ENCODE data around the gene RXFP4.
"Not testable (repeated sequence)": the region's sequence is repeated elsewhere in the genome, so short reads cannot be mapped to it uniquely, and the experiment has no call there.

Gene RXFP4

DNA sequence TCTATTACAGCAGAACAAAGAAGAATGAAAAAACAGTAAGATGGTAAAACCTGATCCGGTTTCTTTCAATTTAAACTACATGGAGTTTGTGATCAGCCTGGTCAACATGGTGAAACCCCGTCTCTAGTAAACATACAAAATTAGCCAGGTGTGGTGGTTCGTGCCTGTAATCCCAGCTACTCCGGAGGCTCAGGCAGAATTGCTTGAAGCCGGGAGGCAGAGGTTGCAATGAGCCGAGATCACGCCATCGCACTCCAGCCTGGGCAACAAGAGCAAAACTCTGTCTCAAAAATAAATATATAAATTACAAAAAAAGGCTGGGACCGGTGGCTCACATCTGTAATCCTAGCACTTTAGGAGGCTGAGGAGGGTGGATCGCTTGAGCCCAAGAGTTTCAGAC is 10.7 kb upstream of the RXFP4 start:
- not testable (repeated sequence) for DNase-seq (ENCODE audit: low spot score)

DNA sequence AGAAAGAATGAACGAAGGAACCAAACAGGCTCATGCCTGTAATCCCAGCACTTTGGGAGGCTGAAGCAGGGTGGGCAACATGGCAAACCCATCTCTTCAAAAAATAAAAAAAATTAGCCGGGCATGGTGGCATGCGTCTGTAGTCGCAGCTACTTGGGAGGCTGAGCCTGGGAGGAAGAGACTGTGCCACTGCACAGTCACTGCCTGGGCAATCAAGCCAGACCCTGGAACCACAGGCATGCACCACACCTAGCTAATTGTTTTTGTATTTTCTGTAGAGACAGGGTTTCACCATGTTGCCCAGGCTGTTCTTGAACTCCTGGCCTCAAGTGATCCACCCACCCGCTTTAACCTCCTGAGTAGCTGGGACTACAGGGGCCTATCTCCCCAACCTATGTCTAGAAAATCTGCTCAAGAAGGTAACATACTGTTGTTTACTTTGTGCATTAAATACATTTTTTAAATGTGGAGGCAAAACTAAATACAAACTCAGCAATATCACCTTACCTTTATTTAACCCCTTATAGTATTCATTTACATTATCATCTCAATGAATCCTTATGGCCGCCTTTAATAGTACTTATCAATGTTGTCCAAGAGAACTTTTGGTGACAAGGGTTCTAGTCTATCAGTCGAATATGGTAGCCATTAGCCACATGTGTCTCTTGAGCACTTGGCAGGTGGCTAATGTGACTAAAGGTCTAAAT is 10.0 kb upstream of the RXFP4 start:
- no peak for DNase-seq (ENCODE audit: low spot score)

DNA sequence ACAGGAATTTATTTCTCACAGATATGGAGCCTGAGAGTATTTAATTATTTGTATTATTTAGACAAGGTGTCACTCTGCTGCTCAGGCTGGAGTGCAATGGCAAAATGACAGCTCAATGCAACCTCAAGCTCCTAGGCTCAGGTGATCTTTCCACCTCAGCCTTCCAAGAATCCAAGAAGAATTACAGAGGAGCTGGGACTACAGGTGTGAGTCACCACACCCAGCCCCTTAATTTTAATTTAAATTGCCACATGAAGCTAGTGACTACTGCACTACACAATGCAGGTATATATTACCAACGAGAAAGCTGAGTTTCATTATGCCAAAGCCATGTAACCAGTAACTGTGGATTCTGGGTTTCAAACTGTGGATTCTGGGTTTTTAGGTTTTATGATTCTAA is 9.4 kb upstream of the RXFP4 start:
- no peak for DNase-seq (ENCODE audit: low spot score)

DNA sequence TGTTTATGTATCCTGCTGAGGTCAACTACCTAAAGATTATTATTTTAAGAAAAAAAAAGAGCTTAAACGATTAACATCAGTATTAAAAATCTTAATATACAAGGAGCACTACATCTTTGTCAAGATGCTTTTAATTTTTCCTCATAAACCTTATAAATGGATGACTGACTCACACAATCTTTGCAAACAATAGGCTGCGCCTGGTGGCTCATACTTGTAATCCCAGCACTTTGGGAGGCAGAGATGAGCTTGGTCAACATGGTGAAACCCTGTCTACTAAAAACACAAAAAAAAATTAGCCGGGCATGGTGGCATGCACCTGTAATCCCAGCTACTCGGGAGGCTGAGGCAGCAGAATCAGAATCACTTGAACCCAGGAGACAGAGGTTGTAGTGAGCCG is 9.0 kb upstream of the RXFP4 start:
- no peak for DNase-seq (ENCODE audit: low spot score)

DNA sequence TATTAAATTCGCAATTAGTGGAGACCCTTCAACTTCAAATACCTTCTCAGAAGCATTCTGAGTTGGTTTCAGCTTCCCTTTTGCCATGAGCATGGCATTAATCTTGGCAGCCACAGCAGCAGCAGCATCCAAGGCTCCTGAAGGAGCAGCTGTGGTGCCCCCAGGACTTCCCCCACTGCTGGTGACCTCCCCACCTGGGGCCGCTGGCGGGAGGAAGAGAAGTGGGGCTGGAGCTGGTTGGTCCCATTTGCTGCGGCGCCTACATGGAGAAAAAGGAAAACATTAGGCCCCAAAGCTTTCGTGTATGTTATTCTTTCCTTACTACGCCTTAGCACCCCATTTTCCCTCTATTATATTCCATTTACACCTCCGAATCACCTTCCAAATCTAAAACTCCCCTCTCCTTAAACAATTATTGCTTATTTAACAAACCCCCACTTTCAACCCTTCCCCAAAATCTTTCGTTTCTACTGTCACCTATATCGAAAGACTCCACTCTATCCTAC is 7.8 kb upstream of the RXFP4 start:
- no peak for DNase-seq (ENCODE audit: low spot score)

DNA sequence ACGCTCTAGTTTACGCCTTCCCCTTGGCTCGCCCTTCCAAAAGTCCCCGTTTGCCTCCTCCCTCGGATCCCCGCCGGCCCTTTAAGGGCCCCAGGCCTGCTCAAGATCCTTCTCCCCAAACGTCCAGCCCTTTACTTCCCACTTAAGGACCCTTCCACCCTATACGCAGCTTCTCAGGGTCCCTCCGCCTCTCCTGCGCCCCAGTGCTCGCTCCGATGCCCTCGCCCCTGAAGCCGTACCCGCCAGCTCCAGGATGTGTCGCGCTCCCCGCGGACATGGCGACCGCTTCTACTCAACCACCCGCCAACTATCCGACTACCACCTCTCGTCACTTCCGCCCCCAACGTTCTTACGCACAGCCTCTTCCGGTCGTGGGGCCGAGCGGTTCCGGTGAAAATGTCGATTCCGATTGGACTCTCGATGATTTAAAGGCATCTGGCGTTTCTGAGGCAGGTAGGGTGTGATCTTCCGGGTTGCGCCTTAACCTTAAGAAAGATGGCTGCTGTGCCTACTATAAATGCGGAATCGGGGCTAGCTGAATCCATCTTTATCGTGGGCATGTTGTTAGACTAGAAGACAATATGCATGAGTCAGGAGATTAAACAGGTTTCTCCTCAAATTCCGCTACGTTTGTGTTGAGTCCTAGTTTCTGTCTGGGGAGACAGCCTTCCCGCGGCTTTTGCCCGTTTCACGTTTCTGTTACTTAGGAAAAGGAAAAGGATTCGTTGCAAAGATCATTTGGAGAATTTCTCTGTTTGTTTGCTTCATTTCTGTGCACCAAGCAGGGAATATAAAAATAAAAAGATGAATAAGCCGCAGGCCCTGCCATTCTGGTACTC is 7.1 kb upstream of the RXFP4 start, which contains the start of gene KHDC4:
TSS of gene KHDC4 (minus strand) at position 317 of the 839 bp plus-strand sequence. CDS start at position 277, 40 bp downstream.
- DNase-seq (ENCODE audit: low spot score), result peak; percentile 96

DNA sequence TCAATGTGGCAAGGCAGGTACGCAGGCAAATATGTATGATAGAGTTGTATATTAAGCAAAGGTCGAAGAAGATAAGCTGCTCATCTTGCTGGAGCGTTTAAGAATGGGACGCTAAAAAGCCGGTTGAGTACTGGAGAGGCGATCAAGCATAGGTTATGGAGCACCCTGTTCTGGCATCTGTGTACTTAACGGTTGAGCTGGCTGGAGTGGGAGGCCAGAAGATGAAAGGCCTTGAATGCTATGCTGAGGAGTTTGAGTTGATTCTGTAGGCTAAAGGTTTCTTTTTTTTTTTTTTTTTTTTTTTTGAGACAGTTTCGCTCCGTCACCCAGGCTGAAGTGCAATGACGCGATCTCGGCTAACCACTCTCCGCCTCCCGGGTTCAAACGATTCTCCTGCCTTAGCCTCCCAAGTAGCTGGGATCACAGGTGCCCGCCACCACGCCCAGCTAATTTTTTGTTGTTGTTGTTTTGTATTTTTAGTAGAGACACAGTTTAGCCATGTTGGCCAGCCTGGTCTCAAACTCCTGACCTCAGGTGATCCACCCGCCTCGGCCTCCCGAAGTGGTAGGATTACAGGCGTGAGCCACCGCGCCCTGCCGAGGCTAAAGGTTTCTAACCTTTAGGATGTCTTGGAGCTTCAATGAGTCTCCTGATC is 6.4 kb upstream of the RXFP4 start:
- DNase-seq (ENCODE audit: low spot score), result no peak

DNA sequence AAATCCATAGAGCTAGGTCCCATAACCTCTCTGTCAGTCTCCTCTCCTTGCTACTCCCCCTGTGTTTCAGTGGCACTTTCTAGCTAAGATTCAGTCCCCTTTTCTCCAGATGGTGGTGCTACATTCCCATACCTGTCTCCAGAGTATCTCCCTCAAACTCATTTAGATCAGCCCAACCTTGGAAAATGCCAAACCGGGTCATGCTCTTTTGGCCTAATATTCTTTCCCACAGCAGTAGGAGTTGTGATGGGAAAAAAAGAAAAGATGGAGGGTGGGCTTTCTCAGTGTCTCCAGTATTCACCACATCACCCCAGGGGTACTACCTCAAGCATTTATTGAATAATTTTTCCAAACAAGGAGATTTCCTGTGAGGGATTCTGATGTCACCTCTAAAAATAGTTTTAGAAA is 3.2 kb upstream of the RXFP4 start:
- DNase-seq (ENCODE audit: low spot score), result peak; percentile 63

DNA sequence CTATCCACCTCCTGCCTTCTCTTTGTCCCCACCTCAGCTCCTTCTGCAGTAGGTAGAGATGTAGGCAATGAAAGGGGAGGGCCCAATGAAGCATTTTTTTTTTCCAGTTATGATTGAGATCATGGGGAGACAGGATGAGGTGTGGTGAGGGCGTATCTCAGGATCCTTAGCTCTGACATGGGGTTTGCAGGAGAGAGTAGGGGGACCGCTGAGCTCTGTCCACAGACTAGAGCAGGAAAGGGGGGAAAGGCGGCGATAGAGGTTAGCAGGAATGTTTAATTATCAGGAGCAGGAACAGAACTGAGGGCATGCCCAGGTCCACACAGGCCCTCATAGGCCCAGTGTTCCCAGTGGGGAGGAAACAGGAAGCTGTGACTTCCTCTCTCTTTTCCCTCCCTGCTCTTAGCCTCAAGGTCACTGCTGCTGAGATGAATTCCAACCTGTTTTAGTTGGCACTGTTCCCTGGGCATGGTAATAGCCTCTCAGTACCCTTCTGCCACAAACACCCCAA is 901 bp upstream of the RXFP4 start:
- DNase-seq (ENCODE audit: low spot score), result no peak

DNA sequence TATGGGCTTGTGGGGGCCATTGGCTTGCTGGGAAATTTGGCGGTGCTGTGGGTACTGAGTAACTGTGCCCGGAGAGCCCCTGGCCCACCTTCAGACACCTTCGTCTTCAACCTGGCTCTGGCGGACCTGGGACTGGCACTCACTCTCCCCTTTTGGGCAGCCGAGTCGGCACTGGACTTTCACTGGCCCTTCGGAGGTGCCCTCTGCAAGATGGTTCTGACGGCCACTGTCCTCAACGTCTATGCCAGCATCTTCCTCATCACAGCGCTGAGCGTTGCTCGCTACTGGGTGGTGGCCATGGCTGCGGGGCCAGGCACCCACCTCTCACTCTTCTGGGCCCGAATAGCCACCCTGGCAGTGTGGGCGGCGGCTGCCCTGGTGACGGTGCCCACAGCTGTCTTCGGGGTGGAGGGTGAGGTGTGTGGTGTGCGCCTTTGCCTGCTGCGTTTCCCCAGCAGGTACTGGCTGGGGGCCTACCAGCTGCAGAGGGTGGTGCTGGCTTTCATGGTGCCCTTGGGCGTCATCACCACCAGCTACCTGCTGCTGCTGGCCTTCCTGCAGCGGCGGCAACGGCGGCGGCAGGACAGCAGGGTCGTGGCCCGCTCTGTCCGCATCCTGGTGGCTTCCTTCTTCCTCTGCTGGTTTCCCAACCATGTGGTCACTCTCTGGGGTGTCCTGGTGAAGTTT is 550 bp downstream of the RXFP4 start:
- DNase-seq (ENCODE audit: low spot score), result no peak

DNA sequence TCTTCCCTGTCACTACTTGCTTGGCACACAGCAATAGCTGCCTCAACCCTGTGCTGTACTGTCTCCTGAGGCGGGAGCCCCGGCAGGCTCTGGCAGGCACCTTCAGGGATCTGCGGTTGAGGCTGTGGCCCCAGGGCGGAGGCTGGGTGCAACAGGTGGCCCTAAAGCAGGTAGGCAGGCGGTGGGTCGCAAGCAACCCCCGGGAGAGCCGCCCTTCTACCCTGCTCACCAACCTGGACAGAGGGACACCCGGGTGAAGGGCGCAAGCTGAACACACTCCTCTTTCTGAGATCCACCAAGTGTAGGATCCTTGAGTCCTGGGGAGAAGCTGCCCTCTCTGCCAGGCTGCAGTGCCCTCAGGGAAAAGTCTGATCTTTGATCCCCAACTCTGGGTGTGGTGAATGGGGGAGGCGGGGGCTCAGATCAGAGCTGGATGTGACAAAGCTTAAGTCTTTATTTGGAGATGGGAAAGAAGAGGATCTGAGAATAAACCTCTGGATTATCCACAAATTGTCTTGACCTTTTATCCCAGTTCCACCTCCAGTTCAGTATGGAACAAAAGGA is 1.2 kb downstream of the RXFP4 start:
- no peak for DNase-seq (ENCODE audit: low spot score)

DNA sequence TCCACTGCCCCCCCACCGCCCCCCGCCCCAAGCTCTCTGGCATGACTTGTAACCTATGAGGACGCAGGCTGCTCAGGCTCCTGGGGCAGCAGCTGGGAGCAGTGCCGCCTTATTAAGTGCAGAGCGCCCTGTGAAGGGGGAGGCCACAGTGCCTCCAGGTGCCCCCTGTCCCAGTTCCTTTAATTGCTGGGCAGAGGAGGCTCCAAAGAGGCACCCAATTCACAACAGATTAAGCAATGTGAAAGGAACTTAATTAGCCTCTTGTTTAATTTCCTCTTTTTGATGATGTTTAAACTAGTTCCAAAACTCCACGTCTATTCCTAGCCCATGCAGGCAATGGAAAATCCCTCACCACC is 3.0 kb downstream of the RXFP4 start:
- DNase-seq (ENCODE audit: low spot score), result no peak

DNA sequence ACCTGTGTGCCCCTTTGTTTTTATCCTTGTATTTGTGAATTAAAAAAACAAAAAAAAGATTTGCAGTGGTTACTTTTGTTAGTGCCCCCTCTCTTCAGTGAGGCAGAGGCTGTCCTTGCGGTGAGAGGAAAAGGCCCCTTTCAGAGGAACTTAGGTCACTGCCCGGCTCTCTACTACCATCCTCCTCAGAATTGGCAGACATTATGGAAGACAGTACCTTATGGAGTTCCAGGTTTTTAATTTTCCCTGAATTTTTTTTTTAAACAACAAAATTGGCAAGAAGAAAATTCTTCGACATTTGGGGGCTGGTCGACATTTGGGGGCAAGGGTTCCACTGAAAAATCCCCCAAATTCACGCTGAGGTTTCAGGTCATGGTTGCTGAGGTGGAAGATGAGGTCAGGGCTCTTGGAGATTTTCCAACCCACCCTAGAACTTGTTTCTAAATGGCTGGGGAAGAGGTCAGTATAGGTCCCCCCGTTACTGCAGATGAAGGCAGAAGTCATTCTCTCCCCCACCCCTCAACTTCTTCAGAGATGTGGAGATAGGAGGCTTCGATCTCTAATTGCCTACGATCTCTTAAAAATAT is 5.3 kb downstream of the RXFP4 start:
- DNase-seq (ENCODE audit: low spot score), result no peak

DNA sequence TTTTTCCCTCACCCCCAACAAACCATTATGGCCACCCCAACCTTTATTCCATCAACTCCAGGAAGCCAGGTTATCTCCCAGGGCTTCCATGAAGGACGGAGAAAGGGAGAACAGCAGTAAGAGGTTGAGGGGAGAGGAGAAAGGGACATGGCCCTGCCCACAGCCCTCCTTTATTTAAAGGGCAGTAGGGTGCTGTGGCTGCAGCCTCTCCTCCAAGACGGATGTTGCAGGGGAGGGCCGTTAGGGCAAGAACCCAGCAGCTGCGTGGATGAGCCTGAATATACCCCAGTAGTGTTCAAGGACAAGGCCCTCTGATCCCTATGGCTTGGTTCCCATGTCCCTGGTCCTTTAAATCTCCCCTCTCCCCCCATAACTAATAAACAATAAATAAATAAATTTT is 5.9 kb downstream of the RXFP4 start:
- no peak for DNase-seq (ENCODE audit: low spot score)

DNA sequence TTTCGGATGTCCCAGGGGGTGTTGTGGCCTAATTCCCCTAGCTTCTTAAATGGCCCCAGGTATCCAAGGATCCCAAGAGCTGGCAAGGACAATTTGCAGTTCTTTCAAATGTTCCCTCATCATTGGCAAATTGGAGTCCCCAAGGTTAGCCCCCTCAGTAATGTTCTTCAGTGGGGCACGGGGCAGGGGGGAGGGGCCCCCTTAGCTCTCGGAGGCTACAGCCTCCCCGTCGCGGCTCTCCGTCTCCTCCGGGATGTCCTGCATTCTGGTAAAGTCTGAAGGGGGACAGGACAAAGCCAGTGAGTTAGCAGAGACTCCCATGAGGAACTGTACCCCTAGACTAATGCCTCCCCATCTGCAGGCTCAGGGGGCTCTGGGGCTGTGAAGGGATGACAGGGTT is 6.3 kb downstream of the RXFP4 start:
- no peak for DNase-seq (ENCODE audit: low spot score)

DNA sequence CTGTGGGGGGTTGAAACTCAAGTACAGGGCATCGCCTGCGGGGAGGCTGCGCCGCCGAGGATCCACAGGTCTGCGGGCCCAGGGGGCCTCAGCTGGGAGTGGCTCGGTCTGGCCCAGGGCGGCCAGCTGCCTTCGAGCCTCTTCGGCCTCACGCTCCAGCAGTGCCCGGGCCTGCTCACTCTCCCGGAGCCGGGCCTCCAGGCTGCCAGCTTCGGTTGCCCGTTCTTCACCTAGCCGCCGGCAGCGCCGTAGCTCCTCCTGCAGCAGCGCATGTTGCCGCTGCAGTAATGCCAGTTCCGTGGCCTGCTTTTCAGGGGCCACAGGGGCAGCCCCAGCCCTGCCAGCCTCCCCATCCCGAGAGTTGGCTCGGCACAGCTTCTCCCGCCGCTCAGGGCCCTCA is 9.4 kb downstream of the RXFP4 start:
- DNase-seq (ENCODE audit: low spot score), result no peak

DNA sequence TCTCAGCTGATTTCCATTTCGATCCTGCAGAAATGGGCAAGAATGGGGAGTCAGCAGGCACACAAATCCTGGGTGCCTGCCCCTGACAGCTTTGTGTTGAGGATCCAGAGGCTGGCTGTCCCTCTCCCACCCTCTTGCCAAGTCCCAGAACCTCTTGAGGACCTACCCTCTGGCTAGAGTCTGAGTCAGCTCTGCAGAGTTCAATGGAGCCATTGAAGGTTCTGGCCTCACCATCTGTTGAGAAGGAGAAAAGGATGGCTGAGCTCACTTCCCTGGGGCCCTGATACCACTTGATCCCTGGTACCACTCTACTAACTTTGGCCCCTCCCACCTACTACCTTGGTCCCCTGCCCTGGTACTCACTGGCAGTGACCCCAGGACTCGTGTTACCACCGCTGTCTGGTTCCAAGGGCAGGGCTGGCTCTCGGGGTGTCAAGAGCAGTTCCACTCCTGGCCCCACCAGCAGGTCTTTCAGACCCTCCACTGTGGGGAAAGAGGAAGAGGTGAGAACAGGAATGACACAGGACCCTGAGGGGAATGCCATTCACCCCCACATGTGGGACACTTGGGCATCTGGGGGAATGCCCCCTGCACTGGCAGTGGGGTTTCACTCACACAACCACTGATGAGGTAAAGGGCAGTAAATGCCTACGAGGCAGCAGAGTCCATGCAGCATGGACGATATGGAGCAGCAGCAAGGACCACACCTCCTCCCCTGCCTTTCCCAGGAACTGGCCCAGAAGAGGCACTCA is 10.5 kb downstream of the RXFP4 start:
- DNase-seq (ENCODE audit: low spot score), result no peak

DNA sequence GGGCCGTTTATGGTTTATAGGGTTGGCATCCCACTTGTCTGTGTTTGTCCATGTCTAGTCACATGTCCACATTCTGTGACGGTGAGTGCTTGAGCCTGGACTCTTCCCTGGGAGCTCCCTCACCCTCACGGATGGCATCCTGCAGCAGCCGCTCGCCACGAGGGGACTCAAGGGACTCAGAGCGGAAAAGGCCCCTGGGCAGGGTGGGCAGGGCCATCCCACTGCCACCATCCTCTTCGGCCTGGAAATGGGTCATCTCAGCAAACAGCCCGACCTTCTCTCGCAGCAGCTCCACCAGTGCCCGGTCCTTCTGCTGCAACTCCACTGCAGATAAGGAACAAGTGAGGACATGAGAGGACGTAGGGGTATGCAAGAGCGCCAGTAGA is 11.1 kb downstream of the RXFP4 start:
- no peak for DNase-seq (ENCODE audit: low spot score)

DNA sequence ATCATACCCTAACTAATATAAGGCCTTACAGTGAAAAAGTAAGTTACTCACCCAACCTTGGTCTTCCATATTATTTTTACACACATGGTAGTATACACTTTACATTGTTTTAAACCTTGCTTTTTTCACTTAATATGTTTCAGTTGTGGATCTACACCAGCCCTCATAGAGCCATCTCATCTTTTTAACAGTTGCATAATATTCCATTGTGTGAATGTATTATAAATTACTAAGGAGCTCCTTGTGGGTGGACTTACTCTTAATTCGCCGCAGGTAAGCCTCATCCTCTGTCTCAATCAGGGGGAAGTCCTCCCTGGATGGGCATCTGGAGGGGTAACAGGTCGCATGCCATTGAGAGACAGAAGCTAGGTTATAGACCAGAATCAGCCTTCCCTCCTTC is 13.2 kb downstream of the RXFP4 start:
- DNase-seq (ENCODE audit: low spot score), result no peak

DNA sequence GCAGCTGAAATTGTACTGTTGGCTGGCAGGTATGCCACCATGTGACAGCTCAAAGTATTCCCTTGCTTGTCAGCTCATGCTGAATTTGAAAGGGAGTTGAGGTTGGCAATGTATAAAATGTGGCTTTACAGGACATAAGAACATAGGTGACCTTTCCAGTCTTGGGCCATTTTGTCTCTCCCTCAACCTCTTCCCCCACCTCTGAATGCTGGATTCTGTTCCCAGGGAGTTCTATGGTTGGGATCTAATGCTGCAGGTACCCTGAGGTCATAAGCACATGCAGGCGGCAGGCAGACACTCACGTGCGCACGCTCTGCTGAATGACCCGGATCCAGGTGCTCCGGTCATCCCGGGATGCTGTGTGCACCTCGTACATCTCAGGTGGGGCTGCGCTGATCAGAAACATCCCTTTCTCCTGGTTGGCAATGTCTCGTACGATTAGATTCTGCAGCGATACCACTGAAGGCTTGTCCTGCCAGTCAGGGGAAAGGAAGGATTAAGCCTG is 16.0 kb downstream of the RXFP4 start:
- no peak for DNase-seq (ENCODE audit: low spot score)

Data from GM03348 (cell line).